Upper lobe of right lung (tissue), 1 donor: ENCODE measurements around the gene PLEKHA1. TPM values are rescaled to one million over a fixed set of nuclear protein-coding genes. Genes with fewer than 3 reads are reported as not detected.

Experiments
- ATAC-seq: fragments of 200-7000 bp; cut with Tn5 transposase; one replicate; pipeline ENCODE4 v1.9.1; 2020; ENCODE audit warnings: mild to moderate bottlenecking, moderate library complexity
- DNase-seq: peaks from one replicate; pipeline ENCODE4 v3.0.0-alpha.2; 2020
- H3K27ac ChIP-seq: fragments of 200-600 bp; one replicate; pipeline ENCODE4 v1.8.0; 2022
- H3K27me3 ChIP-seq: fragments of 200-600 bp; one replicate; pipeline ENCODE4 v1.8.0; 2022; ENCODE audit warnings: mild to moderate bottlenecking
- H3K36me3 ChIP-seq: fragments of 200-600 bp; one replicate; pipeline ENCODE4 v1.8.0; 2022
- H3K4me1 ChIP-seq: fragments of 200-600 bp; one replicate; pipeline ENCODE4 v1.8.0; 2022
- H3K4me3 ChIP-seq: fragments of 200-600 bp; one replicate; pipeline ENCODE4 v1.8.0; 2022; ENCODE audit warnings: mild to moderate bottlenecking
- H3K9me3 ChIP-seq: fragments of 200-600 bp; one replicate; pipeline ENCODE4 v1.8.0; 2022
- CTCF ChIP-seq: fragments of 200-600 bp; IDR thresholded peaks from one replicate; pipeline ENCODE4 v1.8.0; 2022; ENCODE audit warnings: antibody characterized with exemption
- intact Hi-C: fragments of 100-400 bp; cut with DNase I; formaldehyde crosslinking; loops from one replicate; pipeline ENCODE4 v1.11.0; 2022
- total RNA-seq: library from RNA; stranded (reverse); fragmentation: NEBNext Ultra II Directional; extraction: Animal tissue kit (Norgen Biotek cat#: 25700); gene quantifications from one replicate; pipeline ENCODE4 v1.2.1, GENCODE V29; 2021
- donor health status: DM: no; HTN: yes; CAD: no; lungs with severe emphysema.

The PLEKHA1 gene
- total RNA-seq, 1 donor from 2014 or later: 59.9 TPM

GRCh38 chr10:122348512-122348911, 26.0 kb upstream of the PLEKHA1 start:
- Histone ChIP-seq H3K9me3 (no peaks in the 10 kb centered on the region), H3K4me3 (no peak overlapping the region), H3K27ac (no peak overlapping the region), H3K27me3 (no peaks in the 10 kb centered on the region), H3K4me1 (no peaks in the 10 kb centered on the region), H3K36me3 (no peaks in the 10 kb centered on the region)
- ATAC-seq (no peak), DNase-seq (no peak)
- intact Hi-C loops: no loop called here
- TF ChIP-seq CTCF: no peak

GRCh38 chr10:122348935-122349361, 25.6 kb upstream of the PLEKHA1 start:
- ATAC-seq: no peak
- H3K4me1 ChIP-seq: no peaks in the 10 kb centered on the region
- H3K27me3 ChIP-seq: no peaks in the 10 kb centered on the region
- no peak for TF ChIP-seq CTCF
- no peaks in the 10 kb centered on the region for H3K36me3 ChIP-seq
- no peak for DNase-seq
- no peaks in the 10 kb centered on the region for H3K9me3 ChIP-seq
- no peak overlapping the region for H3K4me3 ChIP-seq
- intact Hi-C loops: no loop called here
- no peak overlapping the region for H3K27ac ChIP-seq

- intact Hi-C loops: no loop called here
- Histone ChIP-seq H3K4me1 (no peaks in the 10 kb centered on the region), H3K9me3 (no peaks in the 10 kb centered on the region), H3K27me3 (no peaks in the 10 kb centered on the region), H3K4me3 (no peak overlapping the region), H3K27ac (no peak overlapping the region), H3K36me3 (no peaks in the 10 kb centered on the region)
- DNase-seq (no peak), ATAC-seq (no peak)
- TF ChIP-seq CTCF: no peak
Observed at GRCh38 chr10:122349758-122350369, 24.6 kb upstream of the PLEKHA1 start.

- no peak for ATAC-seq
- no peak for TF ChIP-seq CTCF
Observed at GRCh38 chr10:122350893-122351292, 23.6 kb upstream of the PLEKHA1 start.

GRCh38 chr10:122352817-122353525, 21.5 kb upstream of the PLEKHA1 start:
- TF ChIP-seq CTCF: no peak
- no peak for DNase-seq
- intact Hi-C loops: no loop called here
- Histone ChIP-seq H3K4me1 (no peaks in the 10 kb centered on the region), H3K36me3 (no peaks in the 10 kb centered on the region), H3K27me3 (no peaks in the 10 kb centered on the region), H3K27ac (no peak overlapping the region), H3K9me3 (no peaks in the 10 kb centered on the region), H3K4me3 (no peak overlapping the region)
- no peak for ATAC-seq

More at GRCh38 chr10:122350893-122351292, 23.6 kb upstream of the PLEKHA1 start:
- no peaks in the 10 kb centered on the region for H3K4me1 ChIP-seq
- H3K4me3 ChIP-seq: no peak overlapping the region
- no peak overlapping the region for H3K27ac ChIP-seq
- no peaks in the 10 kb centered on the region for H3K9me3 ChIP-seq
- DNase-seq: no peak
- intact Hi-C loops: no loop called here
- no peaks in the 10 kb centered on the region for H3K36me3 ChIP-seq
- no peaks in the 10 kb centered on the region for H3K27me3 ChIP-seq
